H1 (cell line): ENCODE results near the gene FAM168B. TPM values are rescaled to one million over a fixed set of nuclear protein-coding genes. Genes with fewer than 3 reads are reported as not detected.

Source experiments
- CTCF ChIA-PET: fragments of 300-600 bp; sonication (Branson Sonifier 250); formaldehyde crosslinking; loops from one replicate; lab custom pipeline; 2021; ENCODE audit not compliant: partially characterized antibody; lab: Charles Lee
- POLR2A ChIA-PET: fragments of 300-600 bp; sonication (Branson Sonifier 250); formaldehyde crosslinking; loops from one replicate; lab custom pipeline; 2021; ENCODE audit warnings: inconsistent platforms; ENCODE audit not compliant: partially characterized antibody; lab: Charles Lee
- DNase-seq, 2 experiments: peaks; one replicate each; pipeline versions ENCODE4 v3.0.0 to v3.0.0-alpha.2; 2010 to 2022; ENCODE audit warnings: low spot score in 2 of 2, low read depth in 1 of 2, mixed read lengths in 1 of 2
- FAIRE-seq: peaks from 2 replicates; lab custom pipeline; 2011; peaks lifted over from hg19 to GRCh38; lab: Jason Lieb, UNC
- H2AFZ ChIP-seq: 2 replicates; pipeline ENCODE4 v1.8.1; 2012; ENCODE audit warnings: low read length, inconsistent platforms
- H2AK5ac ChIP-seq: 2 replicates; pipeline ENCODE4 v1.6.1; 2013; ENCODE audit warnings: low read depth, low read length
- H2BK120ac ChIP-seq: replicated peaks from 2 replicates; pipeline ENCODE3; 2013; ENCODE audit warnings: low read depth, low read length, inconsistent platforms
- H2BK12ac ChIP-seq: 2 replicates; pipeline ENCODE4 v1.6.1; 2013; ENCODE audit warnings: low read depth, low read length
- H2BK15ac ChIP-seq: 2 replicates; pipeline ENCODE4 v1.6.1; 2013; ENCODE audit warnings: low read length
- H2BK20ac ChIP-seq: 2 replicates; pipeline ENCODE4 v1.6.1; 2013; ENCODE audit warnings: low read length
- H2BK5ac ChIP-seq: 2 replicates; pipeline ENCODE4 v1.6.1; 2013; ENCODE audit warnings: low read depth, low read length
- H3K14ac ChIP-seq: 2 replicates; pipeline ENCODE4 v1.6.1; 2013; ENCODE audit warnings: inconsistent platforms; ENCODE audit not compliant: insufficient read length
- H3K18ac ChIP-seq: 2 replicates; pipeline ENCODE4 v1.6.1; 2013; ENCODE audit warnings: low read length; ENCODE audit errors: extremely low read depth
- H3K23ac ChIP-seq: 2 replicates; pipeline ENCODE4 v1.6.1; 2013; ENCODE audit warnings: inconsistent platforms; ENCODE audit not compliant: insufficient read length
- H3K23me2 ChIP-seq: 2 replicates; pipeline ENCODE4 v1.6.1; 2013; ENCODE audit warnings: low read depth, low read length
- H3K27ac ChIP-seq: 2 replicates; pipeline ENCODE4 v1.6.1; 2011; ENCODE audit warnings: low read depth, low read length, inconsistent platforms
- H3K27me3 ChIP-seq, 4 experiments: replicated peaks in 1 of 4; 1 replicate in 1 of 4; 2 replicates in 3 of 4; pipeline versions ENCODE4 v1.6.1 to v1.8.1; 2011 to 2013; ENCODE audit warnings: low read length in 3 of 4, mild to moderate bottlenecking in 3 of 4, inconsistent platforms in 2 of 4, mixed read lengths in 2 of 4, moderate library complexity in 1 of 4; ENCODE audit not compliant: control insufficient read depth in 3 of 4, insufficient read depth in 3 of 4; ENCODE audit errors: extremely low read depth in 1 of 4
- H3K36me3 ChIP-seq, 4 experiments: 2 replicates each; pipeline versions ENCODE4 v1.6.1 to v1.8.1; 2011 to 2013; ENCODE audit warnings: mild to moderate bottlenecking in 4 of 4, low read length in 3 of 4, moderate library complexity in 2 of 4, control low read depth in 1 of 4, inconsistent platforms in 1 of 4; ENCODE audit not compliant: insufficient read depth in 4 of 4, control insufficient read depth in 2 of 4
- H3K4ac ChIP-seq: replicated peaks from 2 replicates; pipeline ENCODE3; 2013; ENCODE audit warnings: low read length, low read depth, mixed read lengths, inconsistent platforms; ENCODE audit not compliant: insufficient read length
- H3K4me1 ChIP-seq, 4 experiments: replicated peaks in 1 of 4; 1 replicate in 1 of 4; 2 replicates in 3 of 4; pipeline versions ENCODE4 v1.6.1 to v1.8.1; 2011 to 2013; ENCODE audit warnings: low read length in 3 of 4, inconsistent platforms in 2 of 4, mixed read lengths in 1 of 4; ENCODE audit not compliant: insufficient read depth in 4 of 4, control insufficient read depth in 3 of 4
- H3K4me2 ChIP-seq, 2 experiments: 2 replicates each; pipeline versions ENCODE4 v1.6.1 to v1.8.1; 2011 to 2013; ENCODE audit warnings: low read depth in 2 of 2, low read length in 2 of 2, control low read depth in 1 of 2, inconsistent platforms in 1 of 2, mild to moderate bottlenecking in 1 of 2; ENCODE audit not compliant: insufficient read depth in 1 of 2
- H3K4me3 ChIP-seq, 4 experiments: fragments of 200-600, 300-600 bp in 1 of 4; sonication (generic), shearing (Covaris generic), sonication (Bioruptor Twin) in 1 of 4; 2 replicates each; pipeline versions ENCODE4 v1.5.1 to v1.8.1; 2011 to 2016; ENCODE audit warnings: low read length in 4 of 4, low read depth in 3 of 4, control low read depth in 2 of 4, inconsistent platforms in 2 of 4, mild to moderate bottlenecking in 2 of 4, mixed read lengths in 1 of 4, moderate library complexity in 1 of 4; ENCODE audit not compliant: insufficient read depth in 2 of 4; ENCODE audit errors: extremely low read depth in 1 of 4
- H3K56ac ChIP-seq: replicated peaks from 2 replicates; pipeline ENCODE3; 2013; ENCODE audit warnings: low read depth, mild to moderate bottlenecking, mixed read lengths, low read length, inconsistent platforms; ENCODE audit not compliant: insufficient read length
- H3K79me1 ChIP-seq: 2 replicates; pipeline ENCODE4 v1.6.1; 2013; ENCODE audit warnings: low read depth, low read length, control low read depth
- H3K79me2 ChIP-seq, 2 experiments: 2 replicates each; pipeline versions ENCODE4 v1.6.1 to v1.8.1; 2012 to 2013; ENCODE audit warnings: low read length in 2 of 2, mild to moderate bottlenecking in 2 of 2, inconsistent platforms in 1 of 2; ENCODE audit not compliant: insufficient read depth in 2 of 2, control insufficient read depth in 1 of 2
- H3K9ac ChIP-seq, 4 experiments: replicated peaks in 1 of 4; 1 replicate in 1 of 4; 2 replicates in 3 of 4; pipeline versions ENCODE4 v1.6.1 to v1.8.1; 2011 to 2013; ENCODE audit warnings: low read depth in 3 of 4, low read length in 3 of 4, control low read depth in 2 of 4, mild to moderate bottlenecking in 2 of 4, moderate library complexity in 2 of 4, inconsistent platforms in 1 of 4; ENCODE audit errors: extremely low read depth in 1 of 4
- H3K9me3 ChIP-seq, 2 experiments: 2 replicates each; pipeline versions ENCODE4 v1.6.1 to v1.8.1; 2012 to 2013; ENCODE audit warnings: mild to moderate bottlenecking in 2 of 2, moderate library complexity in 2 of 2, control low read depth in 1 of 2, inconsistent platforms in 1 of 2, low read depth in 1 of 2, low read length in 1 of 2, mixed read lengths in 1 of 2; ENCODE audit not compliant: insufficient read depth in 2 of 2
- H4K20me1 ChIP-seq, 2 experiments: replicated peaks in 1 of 2; 2 replicates each; pipeline versions ENCODE3 to v1.8.1; 2011 to 2013; ENCODE audit warnings: inconsistent platforms in 2 of 2, low read length in 2 of 2, mild to moderate bottlenecking in 1 of 2; ENCODE audit not compliant: insufficient read depth in 2 of 2, control insufficient read depth in 1 of 2
- H4K5ac ChIP-seq: 2 replicates; pipeline ENCODE4 v1.6.1; 2013; ENCODE audit warnings: low read length, low read depth, mixed read lengths, inconsistent platforms; ENCODE audit not compliant: insufficient read length
- H4K8ac ChIP-seq: 2 replicates; pipeline ENCODE4 v1.8.0; 2013; ENCODE audit warnings: mild to moderate bottlenecking, moderate library complexity, low read length, inconsistent platforms; ENCODE audit not compliant: insufficient read depth; ENCODE audit errors: extremely low read depth
- H4K91ac ChIP-seq: replicated peaks from 2 replicates; pipeline ENCODE3; 2013; ENCODE audit warnings: low read length, mixed read lengths, inconsistent platforms; ENCODE audit not compliant: insufficient read length
- SP4 ChIP-seq: IDR thresholded peaks from 2 replicates; pipeline ENCODE4 v1.6.1; 2012; ENCODE audit warnings: low read length, inconsistent platforms
- WGBS, 2 experiments: shearing (Covaris generic) in 1 of 2; methylation state at CpG; one replicate each; pipeline versions ENCODE4 v1.1.6 to v1.1.7; 2013 to 2015; ENCODE audit warnings: low lambda C conversion rate in 2 of 2, mixed read lengths in 2 of 2, inconsistent platforms in 1 of 2, low coverage in 1 of 2, missing lambda C conversion rate in 1 of 2; ENCODE audit not compliant: insufficient replicate concordance in 2 of 2, insufficient coverage in 1 of 2, insufficient read length in 1 of 2; ENCODE audit errors: extremely low coverage in 1 of 2, missing lambda C conversion rate in 1 of 2; 5-methylcytosine and 5-hydroxymethylcytosine counted together
- polyA plus RNA-seq, 7 experiments: library from polyadenylated mRNA; depleted of rRNA in 3 of 7; stranded (reverse) in 5 of 7; unstranded in 2 of 7; fragments of >200 nt in 5 of 7; fragments of 200-250 nt in 2 of 7; gene quantifications; 1 replicate in 5 of 7; 2 replicates in 1 of 7; 4 replicates in 1 of 7; pipeline versions ENCODE4 v1.2.1 to v1.2.3, GENCODE V29; 2011 to 2013; ENCODE audit warnings: missing spikeins in 2 of 7, mixed read lengths in 2 of 7
- total RNA-seq: library from RNA; stranded (reverse); fragmentation: NEBNext Ultra II Directional; extraction: Animal tissue kit (Norgen Biotek cat#: 25700); gene quantifications from 2 replicates; pipeline ENCODE4 v1.2.1, GENCODE V29; 2021

Gene FAM168B
- total and polyA plus RNA-seq, 2 of the 8 experiments (the other 6 are each of a cell fraction or from before 2014, with no cell fraction given) = 61.9 to 123 TPM

- no peaks in the 10 kb centered on the region for H3K9me3 ChIP-seq
- H4K20me1 ChIP-seq = peaks cover 22 to 42% of the 10 kb centered on the region in 2 experiments
- H3K79me2 ChIP-seq = peaks cover 0 to 33% of the 10 kb centered on the region in 2 experiments
- H3K4me1 ChIP-seq = peaks cover 0 to 2% (median 0%) of the 10 kb centered on the region in 4 experiments; a peak in 1 of 7 replicates
- no peak overlapping the region for H3K4me2 ChIP-seq
- no peak overlapping the region for H2BK15ac ChIP-seq
- no peak overlapping the region for H3K56ac ChIP-seq
- no peak overlapping the region for H3K4ac ChIP-seq
- no peak overlapping the region for H4K8ac ChIP-seq
- H3K9ac ChIP-seq = no peak overlapping the region
- H3K18ac ChIP-seq = no peak overlapping the region
- no peak overlapping the region for H3K27ac ChIP-seq
- no peak overlapping the region for H2BK120ac ChIP-seq
- H4K91ac ChIP-seq = no peak overlapping the region
- no peak overlapping the region for H3K14ac ChIP-seq
- H2BK5ac ChIP-seq = no peak overlapping the region
- WGBS, 2 experiments = 96% methylated on average over 8 of the region's 8 CpGs; no CpG with 5 or more reads in 1 of the 2 experiments
- H3K79me1 ChIP-seq = peaks cover 17% of the 10 kb centered on the region
- DNase-seq = no peak
- no peaks in the 10 kb centered on the region for H3K27me3 ChIP-seq
- H3K23me2 ChIP-seq = no peaks in the 10 kb centered on the region
- H2AFZ ChIP-seq = no peak overlapping the region
- no peak overlapping the region for H2BK12ac ChIP-seq
- H4K5ac ChIP-seq = no peak overlapping the region
- no peak overlapping the region for H2AK5ac ChIP-seq
- no peak for FAIRE-seq
- H3K23ac ChIP-seq = no peak overlapping the region
- H3K36me3 ChIP-seq = peaks cover 17 to 83% (median 60%) of the 10 kb centered on the region in 4 experiments; a peak in 7 of 8 replicates
- ChIA-PET POLR2A (interaction anchor here (1.3 to 1.4 kb wide), 2 partner anchors 10 to 12 kb away, joined by 3 to 4 read pairs; no protein-coding TSS in a partner anchor), CTCF (interaction anchor here (0.8 to 1.5 kb wide), 3 partner anchors 9 to 13 kb away, joined by 3 to 5 read pairs (median 4); no protein-coding TSS in a partner anchor)
- H3K4me3 ChIP-seq = no peak overlapping the region
- no peak overlapping the region for H2BK20ac ChIP-seq
- no peak for TF ChIP-seq SP4
Measured at GRCh38 chr2:131052741-131053263, 40.5 kb downstream of the FAM168B start.
